ENCODE data around the gene CRB2. TPM values are rescaled to one million over a fixed set of nuclear protein-coding genes. Genes with fewer than 3 reads are reported as not detected.

Gene CRB2
- total RNA-seq, 1 experiment from 2014 or later: 3.6 TPM

DNA sequence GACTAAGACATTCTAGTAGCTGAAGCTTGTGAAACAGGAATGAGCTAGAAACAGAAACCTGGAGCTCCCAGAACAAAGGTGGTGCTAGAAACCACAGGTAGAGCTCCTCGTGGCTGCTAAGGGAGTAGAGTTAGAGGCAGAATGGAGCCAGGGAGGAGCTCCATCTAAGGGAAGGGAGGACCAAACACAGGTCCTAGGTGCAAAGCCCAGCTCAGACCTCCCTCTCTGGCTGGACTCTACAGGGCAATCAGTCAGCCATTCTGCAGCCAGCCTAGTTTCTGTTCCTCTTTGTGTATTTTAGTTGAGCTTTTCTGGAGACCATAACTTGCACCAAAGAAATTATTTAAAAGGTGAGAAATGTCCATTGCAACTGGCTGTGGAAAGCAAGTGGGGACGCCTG is 70.4 kb downstream of the CRB2 start:
- Histone ChIP-seq H3K9me3 (ENCODE audit: control insufficient read depth, low read depth, low read length) (no peaks in the 10 kb centered on the region), H2AK5ac (ENCODE audit: insufficient read length, low read length) (no peak overlapping the region), H3K56ac (ENCODE audit: insufficient read length, low read depth, low read length) (no peak overlapping the region), H3K4me2 (ENCODE audit: insufficient read depth, insufficient read length, low read length) (no peak overlapping the region), H2BK15ac (ENCODE audit: low read depth, low read length) (no peak overlapping the region), H3K18ac (ENCODE audit: insufficient read length, low read depth, low read length) (no peak overlapping the region), H3K79me2 (ENCODE audit: insufficient read depth, low read length) (no peaks in the 10 kb centered on the region), H3K27me3 (ENCODE audit: insufficient read depth, low read length) (no peaks in the 10 kb centered on the region), H3K79me1 (ENCODE audit: insufficient read depth, low read depth, low read length, poor library complexity, severe bottlenecking) (no peaks in the 10 kb centered on the region), H3K27ac (ENCODE audit: insufficient read length, low read depth, low read length) (no peak overlapping the region), H4K5ac (ENCODE audit: insufficient read length, low read depth, low read length) (no peak overlapping the region), H3K23ac (ENCODE audit: insufficient read length, low read depth, low read length) (no peak overlapping the region), H3K23me2 (ENCODE audit: insufficient read length, low read depth, low read length, poor library complexity, severe bottlenecking) (no peaks in the 10 kb centered on the region), H4K20me1 (ENCODE audit: control insufficient read depth, insufficient read depth, insufficient read length) (no peaks in the 10 kb centered on the region), H3K9ac (ENCODE audit: extremely low read depth, insufficient read length, low read length) (no peak overlapping the region), H4K91ac (ENCODE audit: insufficient read length, low read depth, low read length) (no peak overlapping the region), H2BK12ac (ENCODE audit: insufficient read length, low read depth, low read length) (no peak overlapping the region), H4K8ac (replicated peaks; ENCODE audit: insufficient read length, low read depth, low read length) (no peak overlapping the region), H2AFZ (ENCODE audit: low read length) (no peak overlapping the region), H3T11ph (ENCODE audit: low read length) (no peak overlapping the region), H2BK120ac (ENCODE audit: low read depth, low read length, poor library complexity, severe bottlenecking) (no peak overlapping the region), H3K14ac (ENCODE audit: insufficient read depth, low read length) (no peak overlapping the region), H3K4ac (ENCODE audit: low read depth, low read length) (no peak overlapping the region), H2BK20ac (ENCODE audit: low read depth, low read length, poor library complexity, severe bottlenecking) (no peak overlapping the region), H2BK5ac (ENCODE audit: insufficient read length, low read length) (no peak overlapping the region), H3K4me1 (ENCODE audit: insufficient read depth, low read length) (peaks cover 2% of the 10 kb centered on the region; the same call in 1 of the 2 replicates)
- no CpG with 5 or more reads among the region's 2 CpGs for WGBS (ENCODE audit: extremely low coverage, insufficient read length, low lambda C conversion rate)
- H3K36me3 Mint-ChIP-seq (ENCODE audit: insufficient read depth in 1 of 3, low read depth in 3 of 3): peaks cover 8 to 17% (median 8%) of the 10 kb centered on the region in 3 experiments; a peak in 5 of 7 replicates
- peak overlapping the region in 1 of 3 experiments; percentile 69; a peak in 1 of 7 replicates for H3K27ac Mint-ChIP-seq
- H3K27me3 Mint-ChIP-seq (ENCODE audit: low read depth): no peaks in the 10 kb centered on the region; the same call in none of the 2 replicates
- no peak overlapping the region for H3K4me3 Mint-ChIP-seq
- peaks cover 24 to 30% of the 10 kb centered on the region in 2 experiments for H3K4me1 Mint-ChIP-seq
- DNase-seq: peak; percentile 26
- H3K9me3 Mint-ChIP-seq: no peaks in the 10 kb centered on the region; a peak in 2 of 5 replicates
- TF ChIP-seq, protein P1, sequence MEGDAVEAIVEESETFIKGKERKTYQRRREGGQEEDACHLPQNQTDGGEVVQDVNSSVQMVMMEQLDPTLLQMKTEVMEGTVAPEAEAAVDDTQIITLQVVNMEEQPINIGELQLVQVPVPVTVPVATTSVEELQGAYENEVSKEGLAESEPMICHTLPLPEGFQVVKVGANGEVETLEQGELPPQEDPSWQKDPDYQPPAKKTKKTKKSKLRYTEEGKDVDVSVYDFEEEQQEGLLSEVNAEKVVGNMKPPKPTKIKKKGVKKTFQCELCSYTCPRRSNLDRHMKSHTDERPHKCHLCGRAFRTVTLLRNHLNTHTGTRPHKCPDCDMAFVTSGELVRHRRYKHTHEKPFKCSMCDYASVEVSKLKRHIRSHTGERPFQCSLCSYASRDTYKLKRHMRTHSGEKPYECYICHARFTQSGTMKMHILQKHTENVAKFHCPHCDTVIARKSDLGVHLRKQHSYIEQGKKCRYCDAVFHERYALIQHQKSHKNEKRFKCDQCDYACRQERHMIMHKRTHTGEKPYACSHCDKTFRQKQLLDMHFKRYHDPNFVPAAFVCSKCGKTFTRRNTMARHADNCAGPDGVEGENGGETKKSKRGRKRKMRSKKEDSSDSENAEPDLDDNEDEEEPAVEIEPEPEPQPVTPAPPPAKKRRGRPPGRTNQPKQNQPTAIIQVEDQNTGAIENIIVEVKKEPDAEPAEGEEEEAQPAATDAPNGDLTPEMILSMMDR (conservative IDR thresholded peaks at IDR 0.05): 0 out of 3 replicates have a peak, but pooled peaks have one; percentile 17

Small RNA genes within 50 kb of the gene (microRNA-seq; reads per million reads assigned to microRNA genes)
- gene MIR601 (ENCODE audit: borderline microRNAs expressed): not detected

Other genes starting within 250 kb of the CRB2 start
- 69.9 and 74.0 TPM in 2 replicates for gene STRBP, start 87.6 kb upstream of the CRB2 start, total RNA-seq (2021)

Data from H9 (cell line).